T-helper 1 cell treated with Interleukin-12 subunit alpha and Interleukin-12 subunit beta and Interleukin-4 antibody, amounts not matched to agents 30 ng/mL and 1 ng/mL, for 36 hours (primary cell): ENCODE measurements around the gene KPNB1. TPM values are rescaled to one million over a fixed set of nuclear protein-coding genes. Genes with fewer than 3 reads are reported as not detected.
"Not testable (repeated sequence)": the region's sequence is repeated elsewhere in the genome, so short reads cannot be mapped to it uniquely, and the experiment has no call there.

Experiments used
- intact Hi-C: fragments of 100-400 bp; cut with micrococcal nuclease; formaldehyde crosslinking; loops from one replicate; pipeline ENCODE4 v1.15.1; 2024
- total RNA-seq: library from RNA; stranded (reverse); gene quantifications from 2 replicates; pipeline ENCODE4 v1.2.3, GENCODE V29; 2022

The KPNB1 gene
- total RNA-seq, 1 donor from 2014 or later: 501 TPM

DNA sequence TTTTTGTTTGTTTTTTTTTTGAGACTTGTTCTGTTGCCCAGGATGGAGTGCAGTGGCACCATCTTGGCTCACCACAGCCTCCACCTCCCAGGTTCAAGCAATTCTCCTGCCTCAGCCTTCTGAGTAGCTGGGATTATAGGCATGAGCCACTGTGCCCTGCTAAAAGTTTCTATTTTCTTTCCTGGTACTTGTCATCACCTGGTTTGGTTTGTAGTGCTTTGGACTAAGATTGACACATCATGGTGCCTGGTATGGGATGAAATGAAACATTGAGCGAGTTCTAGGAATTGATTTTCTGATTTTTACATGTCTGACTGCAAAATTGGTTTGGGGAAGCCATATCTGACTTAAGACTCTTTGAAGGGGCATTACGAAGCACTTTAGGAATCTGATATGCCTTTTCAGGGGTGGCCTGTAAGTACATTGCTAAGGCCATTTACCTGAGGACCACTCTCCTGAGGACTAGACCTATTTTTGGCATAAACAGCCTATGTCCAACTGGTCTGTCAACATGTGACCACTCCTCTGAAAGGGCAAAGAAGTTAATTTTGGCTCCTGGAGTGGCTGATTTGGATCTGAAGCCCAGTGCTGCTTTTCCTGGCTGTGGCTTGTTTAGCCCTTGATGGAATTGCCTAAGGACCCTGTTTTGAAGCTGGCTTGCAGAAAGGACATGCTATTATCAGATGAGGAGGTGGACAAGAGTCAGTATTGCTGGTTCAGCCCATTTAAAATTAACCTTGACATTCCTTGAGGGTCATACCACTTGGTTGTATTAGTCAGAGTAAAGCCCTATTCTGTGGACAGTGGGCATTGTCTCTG, 25.9 kb downstream of the KPNB1 start:
- intact Hi-C loops: no loop called here

DNA sequence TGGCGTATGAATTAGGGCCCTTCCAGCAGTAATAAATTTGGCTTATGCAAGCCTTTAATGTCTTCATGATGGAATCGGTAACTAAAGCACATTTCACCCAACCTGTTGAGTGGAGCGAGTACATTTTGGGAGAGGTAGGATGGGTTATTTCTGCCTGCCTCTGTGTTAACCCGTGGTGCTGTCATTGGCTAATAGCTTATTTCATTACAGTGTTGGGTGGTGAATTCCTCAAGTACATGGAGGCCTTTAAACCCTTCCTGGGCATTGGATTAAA, 26.4 kb downstream of the KPNB1 start:
- intact Hi-C loops: no loop called here

- intact Hi-C loops: no loop called here
Measured at GRCh38 chr17:47676510-47677165, 26.9 kb downstream of the KPNB1 start.

GRCh38 chr17:47678196-47678595, 28.5 kb downstream of the KPNB1 start:
- intact Hi-C loops: no loop called here

DNA sequence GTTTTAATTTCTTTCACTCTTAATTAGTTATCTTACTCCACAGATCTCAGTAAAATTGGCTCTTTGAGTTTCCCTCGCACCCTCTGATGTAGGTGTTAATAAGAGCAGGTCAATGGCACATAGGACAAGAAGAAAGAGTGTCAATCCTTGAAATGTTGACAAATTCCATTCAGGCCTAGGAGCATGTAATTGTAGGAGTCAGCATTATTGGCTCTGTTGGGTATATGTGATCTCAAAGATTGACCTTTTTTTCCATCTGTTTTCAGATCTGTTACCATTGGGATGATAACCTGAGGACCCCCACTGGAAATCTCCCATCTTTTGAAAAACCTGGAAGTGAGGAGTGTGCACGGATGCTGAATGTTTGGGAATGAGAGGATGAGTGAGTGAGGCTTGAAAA, 32.4 kb downstream of the KPNB1 start:
- intact Hi-C loops: no loop called here

GRCh38 chr17:47682727-47683126, 33.0 kb downstream of the KPNB1 start:
- intact Hi-C loops: not testable (repeated sequence)

DNA sequence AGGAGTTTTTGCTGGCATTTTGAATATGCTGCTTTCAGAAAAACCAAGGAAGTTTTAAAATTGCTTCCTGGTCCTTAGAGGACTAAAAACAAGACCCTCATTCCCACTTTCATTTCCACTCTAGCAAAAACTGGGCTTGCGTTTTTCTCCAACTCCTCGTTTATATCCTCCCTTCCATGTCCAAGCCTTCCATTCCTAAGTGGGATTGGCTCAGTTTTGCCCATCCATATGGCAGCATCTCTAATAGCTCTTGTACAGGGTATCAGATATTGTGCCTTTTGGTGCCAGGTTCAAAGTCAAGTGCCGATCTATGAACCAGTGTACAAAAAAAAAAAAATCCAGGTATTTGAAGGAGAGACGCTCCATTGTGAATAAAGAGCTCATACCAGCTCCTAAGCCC, 34.3 kb downstream of the KPNB1 start:
- intact Hi-C loops: no loop called here

GRCh38 chr17:47684535-47685193, 34.9 kb downstream of the KPNB1 start:
- intact Hi-C loops: no loop called here

- intact Hi-C loops: no loop called here
Measured at GRCh38 chr17:47685556-47686275, 36.0 kb downstream of the KPNB1 start.

- intact Hi-C loops: no loop called here
Measured at GRCh38 chr17:47686276-47686635, 36.5 kb downstream of the KPNB1 start.

DNA sequence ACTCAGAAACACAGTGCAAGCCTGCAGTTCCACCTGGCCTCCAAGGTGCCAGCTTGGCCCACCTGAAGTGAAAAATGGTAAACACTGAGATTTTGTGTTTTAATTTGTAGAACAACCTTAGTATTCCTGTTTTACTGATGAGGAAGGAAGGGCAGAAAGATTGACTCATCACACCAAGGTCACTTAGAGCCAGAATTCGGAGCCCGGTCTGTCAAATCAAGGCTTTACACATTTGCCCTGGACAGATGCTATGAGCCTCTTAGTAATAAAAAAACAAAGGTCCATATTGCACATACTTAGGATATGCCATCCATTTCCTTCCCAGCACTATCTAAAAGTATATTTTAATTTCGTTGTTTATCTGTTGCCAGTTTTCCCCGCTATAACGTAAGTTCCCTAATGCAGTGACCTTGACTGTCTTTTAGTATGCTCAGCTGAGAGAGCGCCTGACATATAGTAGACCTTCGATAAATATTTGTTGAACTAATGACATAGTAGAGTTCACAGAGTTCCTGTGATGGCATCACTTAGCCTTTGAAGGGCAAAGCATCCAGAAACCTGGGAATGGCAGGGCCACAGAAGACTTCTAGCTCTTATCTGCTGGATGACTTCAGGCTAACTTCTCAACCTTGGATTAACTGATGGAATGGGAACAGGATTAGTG, 37.1 kb downstream of the KPNB1 start:
- intact Hi-C loops: no loop called here

GRCh38 chr17:47687328-47687690, 37.6 kb downstream of the KPNB1 start:
- intact Hi-C loops: no loop called here

DNA sequence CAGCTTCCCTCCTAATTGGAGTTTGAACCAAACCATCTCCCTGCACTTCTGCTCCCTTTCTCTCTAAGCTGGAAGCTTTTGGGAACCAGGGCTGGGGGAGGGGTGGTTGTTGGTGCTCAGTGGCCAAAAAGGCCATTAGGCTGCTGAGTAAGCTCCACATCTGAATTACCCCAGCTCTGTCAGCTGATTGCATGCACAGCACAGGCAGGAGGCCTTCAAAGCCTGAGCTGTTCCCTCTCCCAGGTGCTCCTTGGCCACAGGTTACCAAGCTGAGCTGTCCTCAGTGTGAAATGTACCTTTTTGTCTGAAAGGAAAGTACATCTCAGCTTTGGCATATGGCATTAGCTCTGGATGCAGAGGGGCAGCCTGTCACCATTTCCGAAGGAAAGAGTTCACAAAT, 38.0 kb downstream of the KPNB1 start:
- intact Hi-C loops: no loop called here

DNA sequence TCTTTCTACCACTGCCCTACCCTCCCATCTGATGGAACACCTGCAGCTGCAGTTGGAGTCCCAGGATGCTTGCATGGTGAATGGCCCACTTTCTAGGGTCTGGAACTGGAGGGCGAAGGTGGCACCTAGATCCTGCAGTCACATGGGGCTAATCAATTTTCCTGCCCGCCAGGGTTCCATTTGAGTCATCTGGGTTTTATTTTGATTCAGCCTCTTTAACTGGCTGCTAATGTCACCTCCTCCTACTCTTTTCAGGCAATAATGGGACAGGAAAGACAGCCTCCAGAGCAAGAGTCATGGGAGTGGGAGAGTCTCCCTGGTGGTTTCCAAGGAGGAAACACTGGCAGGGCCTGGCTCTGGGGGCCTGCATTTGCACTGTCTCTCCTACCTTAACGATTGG, 40.4 kb downstream of the KPNB1 start:
- intact Hi-C loops: no loop called here

GRCh38 chr17:47692137-47692894, 42.6 kb downstream of the KPNB1 start:
- intact Hi-C loops: no loop called here

- intact Hi-C loops: no loop called here
Measured at GRCh38 chr17:47692895-47693730, 43.4 kb downstream of the KPNB1 start.

GRCh38 chr17:47693731-47694580, 44.2 kb downstream of the KPNB1 start, which contains the start of gene TBKBP1:
Gene TBKBP1 (plus strand): TSS chr17:47694161. CDS start chr17:47696113, 1,952 bp downstream.
- intact Hi-C loops: no loop called here

DNA sequence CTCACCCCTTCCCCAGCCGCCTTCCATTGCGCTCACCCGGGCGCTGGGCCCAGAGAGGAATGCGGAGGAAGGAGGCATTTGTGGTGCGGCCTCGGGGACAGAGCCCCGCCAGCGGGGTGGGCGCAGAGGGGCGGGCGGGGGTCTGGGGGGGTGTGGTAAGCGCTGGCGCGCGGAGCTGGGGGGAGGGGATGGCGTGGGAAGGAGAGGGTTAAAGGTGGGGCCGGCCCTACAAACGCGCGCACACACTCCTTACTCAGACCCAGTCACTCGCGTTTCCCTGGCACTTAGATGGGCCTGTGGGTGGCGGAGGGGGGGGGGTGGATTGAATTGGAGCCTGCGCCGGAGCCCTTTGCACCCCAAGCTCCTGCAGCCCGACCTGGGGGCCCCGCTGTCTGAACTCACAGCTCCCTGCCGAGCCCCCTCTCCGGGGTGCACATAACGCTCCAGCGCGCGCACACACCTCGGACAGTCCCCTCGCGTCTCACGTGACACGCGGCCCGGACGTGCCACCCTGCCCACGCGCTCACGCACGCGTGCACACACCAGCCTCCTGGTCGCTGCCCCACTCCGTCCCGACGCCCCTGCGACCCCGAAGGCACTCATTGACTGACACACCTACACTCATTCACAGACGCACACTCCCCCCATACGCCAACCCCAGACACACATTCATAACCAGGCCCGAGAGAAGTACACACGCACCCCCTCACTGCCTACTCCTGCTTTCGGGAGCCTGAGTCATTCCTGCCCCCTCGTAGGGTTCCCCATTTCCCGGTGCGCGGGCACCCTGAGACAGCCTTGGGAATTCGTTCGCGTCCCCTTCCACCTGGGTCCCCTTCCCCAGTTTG, 45.1 kb downstream of the KPNB1 start:
- intact Hi-C loops: no loop called here
